ENCODE data around the gene TMEM167A. TPM values are rescaled to one million over a fixed set of nuclear protein-coding genes. Genes with fewer than 3 reads are reported as not detected.

TMEM167A gene
- total RNA-seq, 1 donor from 2014 or later, result 89.9 TPM

DNA sequence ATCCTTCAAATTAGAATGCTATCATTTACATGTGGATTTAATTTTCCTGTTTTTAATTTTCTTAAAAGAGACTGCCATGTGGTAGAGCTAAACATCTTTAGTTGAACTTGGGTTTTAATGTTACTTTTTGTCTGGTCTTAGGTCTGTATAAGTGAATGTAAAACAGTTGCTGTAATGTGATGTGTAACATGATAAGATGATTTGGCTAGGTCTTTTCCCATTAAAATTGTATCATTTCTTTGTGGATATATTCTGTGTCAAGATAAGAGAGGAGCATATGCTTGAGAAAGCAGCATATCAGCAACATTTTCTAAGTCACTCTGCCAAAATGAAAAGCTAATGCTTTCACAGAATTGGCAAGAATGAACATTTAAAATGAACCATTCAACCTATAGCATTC, 18.5 kb downstream of the TMEM167A start:
- Histone ChIP-seq H3K4me3 (no peak overlapping the region), H3K27me3 (ENCODE audit: low read depth) (no peaks in the 10 kb centered on the region), H3K36me3 (peaks cover 16% of the 10 kb centered on the region), H3K9me3 (no peaks in the 10 kb centered on the region), H3K4me1 (peaks cover 7% of the 10 kb centered on the region), H3K27ac (no peak overlapping the region)
- intact Hi-C loops (cut with DNase I), result no loop called here
- no peak for DNase-seq
- ATAC-seq, result no peak
- TF ChIP-seq, protein P1, sequence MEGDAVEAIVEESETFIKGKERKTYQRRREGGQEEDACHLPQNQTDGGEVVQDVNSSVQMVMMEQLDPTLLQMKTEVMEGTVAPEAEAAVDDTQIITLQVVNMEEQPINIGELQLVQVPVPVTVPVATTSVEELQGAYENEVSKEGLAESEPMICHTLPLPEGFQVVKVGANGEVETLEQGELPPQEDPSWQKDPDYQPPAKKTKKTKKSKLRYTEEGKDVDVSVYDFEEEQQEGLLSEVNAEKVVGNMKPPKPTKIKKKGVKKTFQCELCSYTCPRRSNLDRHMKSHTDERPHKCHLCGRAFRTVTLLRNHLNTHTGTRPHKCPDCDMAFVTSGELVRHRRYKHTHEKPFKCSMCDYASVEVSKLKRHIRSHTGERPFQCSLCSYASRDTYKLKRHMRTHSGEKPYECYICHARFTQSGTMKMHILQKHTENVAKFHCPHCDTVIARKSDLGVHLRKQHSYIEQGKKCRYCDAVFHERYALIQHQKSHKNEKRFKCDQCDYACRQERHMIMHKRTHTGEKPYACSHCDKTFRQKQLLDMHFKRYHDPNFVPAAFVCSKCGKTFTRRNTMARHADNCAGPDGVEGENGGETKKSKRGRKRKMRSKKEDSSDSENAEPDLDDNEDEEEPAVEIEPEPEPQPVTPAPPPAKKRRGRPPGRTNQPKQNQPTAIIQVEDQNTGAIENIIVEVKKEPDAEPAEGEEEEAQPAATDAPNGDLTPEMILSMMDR (IDR thresholded peaks at IDR 0.05), result no peak

DNA sequence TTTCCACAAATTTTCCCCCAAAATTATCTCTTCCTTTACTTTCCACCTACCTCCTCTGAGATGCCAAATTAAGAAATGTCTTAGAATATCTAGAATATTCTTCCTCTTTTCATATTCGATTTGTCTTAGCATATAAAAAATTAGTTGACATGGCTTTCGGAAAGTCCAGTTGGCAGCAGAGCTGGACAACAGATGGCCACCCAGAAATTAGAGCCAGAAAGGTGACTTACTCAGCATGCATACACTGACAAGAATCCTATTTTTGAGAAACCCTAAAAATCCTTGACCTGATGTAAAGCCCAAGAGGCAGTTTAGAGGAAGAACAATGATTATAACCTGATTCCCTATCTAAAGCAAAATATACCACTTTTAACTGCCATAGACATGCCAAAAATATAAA, 22.0 kb downstream of the TMEM167A start:
- ATAC-seq, result no peak
- H3K4me3 ChIP-seq, result no peak overlapping the region
- DNase-seq, result no peak
- intact Hi-C loops (cut with DNase I), result no loop called here
- H3K27me3 ChIP-seq (ENCODE audit: low read depth), result no peaks in the 10 kb centered on the region
- peaks cover 7% of the 10 kb centered on the region for H3K4me1 ChIP-seq
- H3K36me3 ChIP-seq, result peaks cover 10% of the 10 kb centered on the region
- no peaks in the 10 kb centered on the region for H3K9me3 ChIP-seq
- TF ChIP-seq, protein P1 (IDR thresholded peaks at IDR 0.05), result no peak
- H3K27ac ChIP-seq, result no peak overlapping the region

DNA sequence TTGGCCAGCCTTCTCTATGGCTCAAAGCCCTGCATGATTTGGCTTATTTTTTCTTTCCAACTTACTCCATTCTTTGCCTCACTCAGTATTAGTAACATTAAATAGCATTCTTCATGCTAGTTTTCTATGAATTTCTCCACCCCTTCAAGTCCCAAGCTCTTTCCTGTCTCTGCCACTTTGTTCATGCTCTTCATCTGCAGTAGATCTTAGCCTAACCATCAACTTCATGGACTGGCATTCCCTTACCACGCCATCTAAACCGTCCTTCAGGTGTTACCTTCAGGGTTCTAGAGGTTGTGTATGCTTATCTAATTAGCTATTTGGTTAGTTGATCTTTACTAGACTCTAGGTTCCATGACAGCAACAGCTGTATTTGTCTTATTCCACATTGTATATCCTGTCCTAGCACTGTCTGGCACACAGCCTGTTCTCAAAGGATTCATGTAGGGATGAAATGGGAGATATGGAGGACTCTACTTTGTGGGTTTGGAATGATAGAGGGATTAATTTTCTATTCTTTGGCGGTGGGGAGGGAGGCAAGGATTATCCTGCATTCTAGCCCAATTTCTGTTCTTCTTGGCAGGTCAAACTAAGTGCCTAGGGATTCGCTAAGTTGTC, 26.4 kb downstream of the TMEM167A start:
- TF ChIP-seq, protein P1 (IDR thresholded peaks at IDR 0.05), result no peak
- no peak for DNase-seq
- intact Hi-C loops (cut with DNase I), result no loop called here
- Histone ChIP-seq H3K9me3 (no peaks in the 10 kb centered on the region), H3K27ac (no peak overlapping the region), H3K27me3 (ENCODE audit: low read depth) (no peaks in the 10 kb centered on the region), H3K4me1 (no peaks in the 10 kb centered on the region), H3K4me3 (no peak overlapping the region), H3K36me3 (peaks cover 8% of the 10 kb centered on the region)
- ATAC-seq, result no peak

DNA sequence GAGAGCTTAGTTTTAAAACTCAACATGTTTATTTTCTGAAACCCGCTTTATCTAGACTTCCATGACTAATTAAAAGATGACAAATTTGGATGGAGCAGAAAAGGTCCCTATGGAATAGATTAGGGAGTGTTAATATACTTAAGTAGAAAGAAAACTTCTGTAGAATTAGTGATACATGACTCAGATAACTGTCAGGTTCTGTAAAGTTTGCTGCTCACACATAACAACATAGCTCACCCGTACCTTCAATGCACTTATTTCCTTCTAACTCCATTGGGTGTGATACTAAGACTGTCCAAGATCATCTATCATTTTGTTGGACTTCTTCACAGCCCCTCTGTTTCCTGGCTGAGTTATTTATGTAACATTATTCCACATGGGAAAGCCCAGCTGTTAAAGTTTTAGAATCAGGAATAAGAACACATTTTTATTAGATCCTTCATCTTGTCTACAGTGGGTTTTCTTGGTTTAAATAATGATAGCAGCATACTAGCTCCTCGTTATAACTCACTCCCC, 27.8 kb downstream of the TMEM167A start:
- Histone ChIP-seq H3K27me3 (ENCODE audit: low read depth) (no peaks in the 10 kb centered on the region), H3K4me1 (no peaks in the 10 kb centered on the region), H3K27ac (no peak overlapping the region), H3K36me3 (peaks cover 8% of the 10 kb centered on the region), H3K9me3 (no peaks in the 10 kb centered on the region), H3K4me3 (no peak overlapping the region)
- no peak for ATAC-seq
- intact Hi-C loops (cut with DNase I), result no loop called here
- TF ChIP-seq, protein P1 (IDR thresholded peaks at IDR 0.05), result no peak
- no peak for DNase-seq

DNA sequence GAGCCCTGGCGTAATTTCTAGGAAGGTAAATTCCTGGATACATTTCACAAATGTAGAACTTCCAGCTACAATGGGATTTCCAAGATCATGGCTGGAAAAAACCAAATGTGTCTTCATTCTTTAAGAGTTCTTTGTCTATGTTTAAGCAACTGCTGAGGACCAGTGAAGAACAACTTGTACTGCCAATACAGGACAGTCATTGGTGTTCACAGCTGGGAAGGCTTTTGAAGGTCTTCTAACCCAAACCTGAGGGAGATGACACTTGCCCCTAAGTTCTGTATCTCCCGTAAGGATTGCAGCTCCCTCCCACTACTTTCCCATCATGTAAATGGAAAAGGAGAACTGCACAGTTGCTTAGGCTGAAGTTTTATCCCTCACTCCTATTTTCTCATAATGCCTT, 28.4 kb downstream of the TMEM167A start:
- TF ChIP-seq, protein P1 (IDR thresholded peaks at IDR 0.05), result no peak
- H3K27me3 ChIP-seq (ENCODE audit: low read depth), result no peaks in the 10 kb centered on the region
- no peak for ATAC-seq

More for the DNA sequence above, 28.4 kb downstream of the TMEM167A start:
- Histone ChIP-seq H3K4me3 (no peak overlapping the region), H3K9me3 (no peaks in the 10 kb centered on the region), H3K36me3 (peaks cover 8% of the 10 kb centered on the region), H3K27ac (no peak overlapping the region), H3K4me1 (no peaks in the 10 kb centered on the region)
- intact Hi-C loops (cut with DNase I), result no loop called here
- no peak for DNase-seq
